Mucosa of rectum (tissue), 2 donors: ENCODE data around the gene MTHFD1L.

Source experiments
- H3K27ac ChIP-seq, 2 donors: one replicate each; pipeline ENCODE4 v1.7.0; 2013; ENCODE audit warnings: inconsistent platforms in 2 of 2, low read depth in 2 of 2, low read length in 2 of 2
- H3K27me3 ChIP-seq, 2 donors: one replicate each; pipeline ENCODE4 v1.7.0; 2013; ENCODE audit warnings: low read length in 2 of 2; ENCODE audit not compliant: control insufficient read depth in 2 of 2, insufficient read depth in 2 of 2
- H3K36me3 ChIP-seq, 2 donors: one replicate each; pipeline ENCODE4 v1.7.0; 2013; ENCODE audit warnings: low read length in 2 of 2; ENCODE audit not compliant: control insufficient read depth in 2 of 2, insufficient read depth in 2 of 2
- H3K4me1 ChIP-seq, 2 donors: one replicate each; pipeline ENCODE4 v1.7.0; 2013; ENCODE audit warnings: low read length in 2 of 2, mild to moderate bottlenecking in 1 of 2; ENCODE audit not compliant: control insufficient read depth in 2 of 2, insufficient read depth in 2 of 2
- H3K4me3 ChIP-seq, 2 donors: one replicate each; pipeline ENCODE4 v1.7.0; 2013; ENCODE audit warnings: low read length in 2 of 2
- H3K9ac ChIP-seq, 2 donors: one replicate each; pipeline ENCODE4 v1.7.0; 2013; ENCODE audit warnings: low read length in 2 of 2, low read depth in 1 of 2, mild to moderate bottlenecking in 1 of 2
- H3K9me3 ChIP-seq, 2 donors: one replicate each; pipeline ENCODE4 v1.7.0; 2013; ENCODE audit warnings: low read length in 2 of 2; ENCODE audit not compliant: control insufficient read depth in 2 of 2
- donor health status: healthy.
- donor health status: Normal muscosa, but diverticular disease.

The MTHFD1L gene

DNA sequence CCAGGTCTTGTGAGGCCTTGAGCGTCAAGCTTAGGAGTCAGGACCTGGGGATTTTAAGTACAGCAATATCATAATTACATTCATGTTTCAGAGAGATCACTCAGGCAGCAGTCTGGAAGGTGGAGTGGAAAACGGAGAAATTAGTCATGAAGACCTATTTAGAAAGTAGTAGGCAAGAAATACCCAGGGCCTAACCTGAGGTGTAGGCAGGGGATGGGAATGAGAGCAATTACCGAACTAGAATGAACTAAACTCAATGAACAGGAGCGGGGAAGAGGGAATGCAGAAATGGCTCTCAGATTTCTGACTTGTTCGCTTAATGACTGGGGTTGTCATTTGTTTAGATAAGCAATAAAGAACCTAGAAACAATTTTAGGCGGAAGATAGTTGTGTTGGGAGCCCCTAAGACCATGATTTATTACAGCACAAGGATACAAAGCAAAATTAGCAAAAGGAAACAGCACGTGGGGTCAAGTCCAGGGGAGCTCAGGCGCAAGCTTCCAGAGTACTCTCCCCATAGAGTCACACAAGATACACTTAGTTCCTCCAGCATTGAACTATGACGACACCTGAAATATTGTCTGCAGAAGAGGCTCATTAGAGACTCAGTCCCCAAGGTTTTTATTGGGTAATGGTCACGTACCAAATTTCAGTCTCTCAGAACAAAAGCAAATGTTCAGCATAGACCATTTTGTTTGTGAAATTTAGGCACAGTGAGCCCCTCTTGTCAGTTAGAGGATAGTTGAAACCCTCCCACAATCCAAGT is 195.4 kb downstream of the MTHFD1L start:
- Histone ChIP-seq H3K27me3 (no peaks in the 10 kb centered on the region), H3K4me3 (no peak overlapping the region), H3K4me1 (no peaks in the 10 kb centered on the region), H3K36me3 (no peaks in the 10 kb centered on the region), H3K9ac (no peak overlapping the region), H3K9me3 (no peaks in the 10 kb centered on the region), H3K27ac (no peak overlapping the region)

DNA sequence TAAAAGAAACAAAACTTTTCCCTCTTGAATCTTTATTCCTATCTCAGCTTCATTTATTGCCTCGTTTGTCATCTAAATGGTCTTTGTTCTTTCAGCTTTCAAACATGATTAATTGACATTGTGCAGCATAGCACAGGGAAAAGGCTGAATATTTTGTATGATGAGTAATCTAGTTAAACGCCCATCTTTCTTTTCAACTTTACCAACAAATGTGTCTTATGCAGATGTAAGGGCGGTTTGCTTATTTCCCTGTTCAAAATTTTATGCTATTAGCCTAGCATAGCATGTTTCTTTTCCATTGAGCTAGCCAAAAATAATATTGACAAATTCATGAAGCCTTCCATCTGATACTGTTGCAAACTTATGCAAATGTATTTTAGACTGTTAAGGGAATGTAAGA is 197.8 kb downstream of the MTHFD1L start:
- no peak overlapping the region for H3K4me3 ChIP-seq
- no peaks in the 10 kb centered on the region for H3K4me1 ChIP-seq
- H3K36me3 ChIP-seq, result no peaks in the 10 kb centered on the region
- no peaks in the 10 kb centered on the region for H3K27me3 ChIP-seq
- H3K9ac ChIP-seq, result no peak overlapping the region
- no peaks in the 10 kb centered on the region for H3K9me3 ChIP-seq
- no peak overlapping the region for H3K27ac ChIP-seq

DNA sequence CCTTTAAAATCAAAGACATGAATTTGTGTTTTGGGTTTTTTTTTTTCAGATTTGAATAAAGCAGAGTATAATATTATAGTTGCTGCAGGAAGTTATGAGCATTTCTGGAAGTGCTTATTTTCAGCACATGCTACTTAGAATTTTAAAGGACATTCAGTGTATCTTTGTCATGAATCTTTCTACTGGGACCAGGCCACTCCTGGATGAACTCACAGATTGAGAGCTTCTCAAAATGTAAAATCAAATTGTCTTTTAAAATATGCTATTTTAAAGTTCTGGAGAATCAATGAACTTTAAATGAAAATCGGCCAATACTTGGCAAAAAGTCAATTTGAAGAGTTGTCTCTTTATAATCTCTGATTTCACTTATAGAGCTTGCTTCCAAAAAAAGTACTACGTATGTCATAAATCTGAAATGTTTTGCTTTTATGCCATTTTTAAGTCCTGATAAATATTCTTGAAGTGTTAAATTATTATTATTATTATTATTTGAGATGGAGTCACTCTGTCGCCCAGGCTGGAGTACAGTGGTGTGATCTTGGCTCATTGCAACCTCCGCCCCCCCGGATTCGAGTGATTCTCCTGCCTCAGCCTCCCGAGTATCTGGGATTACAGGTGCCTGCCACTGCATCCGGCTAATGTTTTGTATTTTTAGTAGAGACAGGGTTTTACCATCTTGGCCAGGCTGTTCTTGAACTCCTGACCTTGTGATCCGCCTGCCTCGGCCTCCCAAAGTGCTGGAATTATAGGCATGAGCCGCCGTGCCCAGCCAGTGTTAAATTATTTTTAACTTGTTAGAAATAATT is 198.5 kb downstream of the MTHFD1L start:
- no peaks in the 10 kb centered on the region for H3K36me3 ChIP-seq
- no peak overlapping the region for H3K4me3 ChIP-seq
- H3K27me3 ChIP-seq, result no peaks in the 10 kb centered on the region
- no peaks in the 10 kb centered on the region for H3K4me1 ChIP-seq
- no peak overlapping the region for H3K9ac ChIP-seq
- H3K27ac ChIP-seq, result no peak overlapping the region
- H3K9me3 ChIP-seq, result no peaks in the 10 kb centered on the region

DNA sequence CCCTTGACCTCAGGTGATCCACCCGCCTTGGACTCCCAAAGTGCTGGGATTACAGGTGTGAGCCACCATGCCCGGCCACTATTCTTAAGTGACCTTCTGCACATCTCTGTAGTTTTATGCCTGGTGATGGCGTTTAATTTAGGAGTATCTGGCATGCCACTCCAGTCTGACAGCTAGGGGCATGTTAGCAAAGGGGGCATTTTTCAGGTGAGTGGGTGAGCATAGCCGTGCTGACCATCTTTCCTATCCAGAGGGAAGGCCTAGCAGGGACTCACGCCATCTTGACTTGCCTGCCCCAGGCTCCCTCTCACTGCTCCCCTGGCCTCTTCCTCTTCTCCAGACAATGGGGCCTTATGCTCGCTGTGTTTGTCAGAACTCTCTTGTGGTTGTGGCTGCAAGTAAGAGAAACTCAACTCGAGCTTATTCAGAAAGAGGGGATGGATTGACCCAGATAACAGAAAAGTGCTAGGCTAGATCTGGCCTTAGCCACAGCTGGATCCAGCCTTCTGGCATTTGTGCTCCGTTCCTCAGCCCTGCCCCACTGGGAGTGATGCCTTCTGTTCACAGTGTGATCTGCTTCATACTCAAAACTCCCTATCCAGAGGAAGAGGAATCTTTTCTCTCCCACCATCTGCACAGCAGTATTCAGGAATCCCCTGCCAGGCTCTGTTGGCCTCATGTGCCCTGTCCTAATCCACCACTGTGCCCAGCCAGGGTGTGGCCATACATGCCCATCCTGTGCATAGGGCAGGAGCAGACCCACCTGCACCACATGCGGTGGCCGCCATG is 199.7 kb downstream of the MTHFD1L start:
- no peak overlapping the region for H3K27ac ChIP-seq
- no peak overlapping the region for H3K9ac ChIP-seq
- no peaks in the 10 kb centered on the region for H3K4me1 ChIP-seq
- H3K9me3 ChIP-seq, result no peaks in the 10 kb centered on the region
- H3K36me3 ChIP-seq, result no peaks in the 10 kb centered on the region
- H3K4me3 ChIP-seq, result no peak overlapping the region
- H3K27me3 ChIP-seq, result no peaks in the 10 kb centered on the region

DNA sequence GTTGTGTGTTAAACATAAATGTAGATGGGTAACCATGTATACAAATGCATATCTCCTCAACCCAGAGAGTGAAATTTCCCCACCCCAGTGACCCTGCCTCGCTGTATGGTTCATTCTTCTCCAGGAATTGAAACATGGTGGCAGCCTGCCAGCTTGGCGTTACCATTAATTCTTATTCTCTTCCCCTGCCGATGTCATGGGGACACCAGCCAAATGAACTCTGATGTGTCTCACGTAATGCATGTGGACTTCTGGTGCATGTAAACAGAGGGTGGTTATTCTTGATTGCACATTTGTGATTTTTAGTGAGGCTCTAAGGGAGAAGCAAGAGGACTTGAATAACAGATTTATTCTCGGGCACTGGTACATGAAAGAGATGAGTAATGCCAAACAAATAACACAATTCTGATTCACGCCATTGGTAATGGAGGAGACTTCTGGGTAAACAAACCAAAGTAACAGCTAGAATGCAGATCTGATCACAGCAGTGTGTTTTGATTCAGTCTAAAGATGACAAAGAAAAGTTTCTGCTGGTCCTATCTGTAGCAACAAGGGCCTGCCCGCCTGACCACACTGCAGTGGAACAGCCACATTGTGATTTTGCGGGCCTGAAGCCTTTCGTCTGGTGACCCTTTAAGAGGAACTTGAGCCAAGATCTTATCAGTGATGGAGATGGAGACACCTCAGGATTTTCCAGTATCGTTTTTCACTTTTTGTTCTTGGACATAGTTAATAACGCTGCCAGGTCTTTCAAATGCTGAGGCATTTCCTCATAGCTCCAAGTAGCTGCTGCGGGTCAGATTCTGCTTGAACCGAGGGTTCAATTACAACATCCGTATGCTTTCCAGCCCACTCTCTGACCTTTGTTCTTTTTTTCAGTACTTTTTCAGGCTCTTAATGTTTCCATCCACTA is 202.4 kb downstream of the MTHFD1L start:
- Histone ChIP-seq H3K4me3 (no peak overlapping the region), H3K9me3 (no peaks in the 10 kb centered on the region), H3K27ac (peak overlapping the region; percentile 66 to 67), H3K27me3 (no peaks in the 10 kb centered on the region), H3K9ac (no peak overlapping the region), H3K4me1 (no peaks in the 10 kb centered on the region), H3K36me3 (no peaks in the 10 kb centered on the region)

DNA sequence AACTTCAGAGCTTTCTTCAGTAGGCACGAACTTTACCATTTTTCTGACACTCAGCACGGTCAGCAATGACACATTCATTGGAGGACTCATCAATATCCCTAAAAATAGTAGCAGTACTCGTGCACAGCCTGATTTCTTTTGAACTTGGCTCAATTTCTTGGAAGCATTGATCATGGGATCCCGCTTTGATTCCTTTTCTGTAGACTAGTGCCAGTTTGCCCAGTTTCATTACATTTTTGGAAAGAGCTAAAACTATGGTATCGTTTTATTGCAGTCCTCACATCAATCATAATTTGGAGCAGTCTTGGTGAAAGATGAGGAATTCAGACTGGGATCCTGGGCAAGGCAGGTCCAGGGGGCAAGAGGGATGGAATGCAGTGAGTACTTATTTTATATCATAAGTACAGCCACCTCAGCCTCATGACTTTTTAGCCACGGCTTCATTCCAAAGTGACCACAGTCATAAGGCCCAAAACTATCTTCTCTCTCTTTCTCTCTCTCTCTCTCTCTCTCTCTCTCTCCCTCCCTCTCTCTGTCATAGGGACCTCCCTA is 203.3 kb downstream of the MTHFD1L start:
- Histone ChIP-seq H3K27ac (peak overlapping the region; percentile 19 to 41), H3K4me1 (no peaks in the 10 kb centered on the region), H3K9ac (no peak overlapping the region), H3K27me3 (no peaks in the 10 kb centered on the region), H3K9me3 (no peaks in the 10 kb centered on the region), H3K36me3 (no peaks in the 10 kb centered on the region), H3K4me3 (no peak overlapping the region)

DNA sequence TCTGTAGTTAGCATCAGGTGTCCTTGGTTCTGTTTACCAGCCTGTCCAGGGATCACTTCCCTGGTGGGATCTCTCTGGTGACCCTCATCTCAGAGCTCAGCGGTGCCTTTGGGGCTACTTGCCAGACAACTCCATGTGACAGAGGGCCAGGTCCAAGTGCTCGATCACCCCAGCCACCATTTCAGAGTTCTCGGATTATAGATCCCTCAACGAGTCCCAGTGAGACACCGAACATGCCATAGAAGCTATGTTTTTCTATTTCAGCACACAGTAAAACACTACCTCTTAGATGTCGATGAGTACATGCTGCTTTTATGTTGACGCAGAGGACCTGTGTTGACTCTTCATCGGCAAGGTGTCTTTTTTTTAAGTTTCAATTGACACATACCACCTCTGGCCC is 204.1 kb downstream of the MTHFD1L start:
- Histone ChIP-seq H3K4me1 (no peaks in the 10 kb centered on the region), H3K9ac (no peak overlapping the region), H3K27ac (peak overlapping the region in 1 of 2 donors; percentile 13)

DNA sequence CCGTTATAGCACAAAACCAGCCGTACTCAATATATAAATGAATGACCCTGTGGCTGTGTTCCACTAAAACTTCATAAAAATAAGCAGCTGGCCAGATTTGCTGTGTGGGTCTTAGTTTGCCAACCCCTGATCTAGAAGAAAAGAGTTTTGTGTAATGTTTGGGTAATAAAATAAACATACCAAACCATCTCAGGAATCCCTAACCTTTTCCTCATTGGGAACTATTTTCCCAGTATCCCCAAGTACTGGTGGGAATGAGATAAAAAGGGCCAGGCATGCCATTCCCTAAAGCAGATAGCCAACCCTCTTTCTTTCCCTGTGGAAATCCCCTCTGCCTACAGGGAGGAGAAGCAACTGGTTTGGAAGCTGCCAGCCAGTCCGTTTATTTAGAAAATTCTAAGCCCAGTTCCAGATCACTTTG is 205.1 kb downstream of the MTHFD1L start:
- Histone ChIP-seq H3K27me3 (no peaks in the 10 kb centered on the region), H3K9ac (no peak overlapping the region), H3K4me3 (no peak overlapping the region)

More for the DNA sequence above, 204.1 kb downstream of the MTHFD1L start:
- Histone ChIP-seq H3K4me3 (no peak overlapping the region), H3K36me3 (no peaks in the 10 kb centered on the region), H3K9me3 (no peaks in the 10 kb centered on the region), H3K27me3 (no peaks in the 10 kb centered on the region)

DNA sequence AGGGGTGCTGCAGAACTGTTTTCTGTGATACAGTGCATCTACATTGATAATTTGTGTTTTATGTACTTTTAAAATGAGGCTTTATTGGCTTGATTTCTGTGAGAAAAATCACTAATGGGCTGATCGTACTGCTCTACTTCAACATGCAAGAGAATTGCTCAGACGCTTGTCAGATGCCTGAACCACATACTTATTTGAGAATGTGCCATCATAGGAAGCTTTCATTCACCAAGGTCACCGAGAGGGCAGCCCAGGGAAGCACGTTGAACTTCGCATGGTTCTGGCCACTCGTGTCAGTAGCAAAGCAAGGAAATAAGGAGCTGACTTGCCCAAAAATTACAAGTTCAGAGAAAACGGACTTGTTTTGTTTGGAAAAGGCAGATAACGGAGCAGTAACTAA is 205.8 kb downstream of the MTHFD1L start:
- Histone ChIP-seq H3K4me1 (no peaks in the 10 kb centered on the region), H3K4me3 (peak overlapping the region in 1 of 2 donors; percentile 42), H3K27ac (peak overlapping the region in 1 of 2 donors; percentile 26), H3K36me3 (no peaks in the 10 kb centered on the region), H3K9ac (no peak overlapping the region), H3K27me3 (no peaks in the 10 kb centered on the region), H3K9me3 (no peaks in the 10 kb centered on the region)

More for the DNA sequence above, 205.1 kb downstream of the MTHFD1L start:
- Histone ChIP-seq H3K4me1 (no peaks in the 10 kb centered on the region), H3K27ac (no peak overlapping the region), H3K9me3 (no peaks in the 10 kb centered on the region), H3K36me3 (no peaks in the 10 kb centered on the region)
